Heart left ventricle (tissue), 16 donors: ENCODE measurements around the gene LRRC31. TPM values are rescaled to one million over a fixed set of nuclear protein-coding genes. Genes with fewer than 3 reads are reported as not detected.

ENCODE experiments used
- ATAC-seq, 4 donors: fragments of 200-7000 bp; cut with Tn5 transposase; one replicate each; pipeline ENCODE4 v1.9.1; 2020 to 2022; ENCODE audit warnings: moderate library complexity in 4 of 4, mild to moderate bottlenecking in 3 of 4, moderate number of reproducible peaks in 1 of 4
- DNase-seq, 5 donors: peaks; one replicate each; pipeline ENCODE4 v3.0.0-alpha.2; 2020
- H3K27ac ChIP-seq, 12 donors: fragments of 200-600 bp; sonication (generic) in 4 of 12; one replicate each; pipeline versions ENCODE4 v1.5.0 to v1.8.0; 2016 to 2022; ENCODE audit warnings: mild to moderate bottlenecking in 2 of 12
- H3K27me3 ChIP-seq, 9 donors: fragments of 200-600 bp; sonication (generic) in 2 of 9; one replicate each; pipeline versions ENCODE4 v1.5.1 to v1.8.0; 2016 to 2022; ENCODE audit warnings: mild to moderate bottlenecking in 3 of 9
- H3K36me3 ChIP-seq, 9 donors: fragments of 200-600 bp; sonication (generic) in 2 of 9; one replicate each; pipeline versions ENCODE4 v1.5.0 to v1.8.0; 2018 to 2022; ENCODE audit warnings: mild to moderate bottlenecking in 2 of 9
- H3K4me1 ChIP-seq, 12 donors: fragments of 200-600 bp; sonication (generic) in 4 of 12; one replicate each; pipeline versions ENCODE4 v1.5.0 to v1.8.0; 2016 to 2022; ENCODE audit warnings: mild to moderate bottlenecking in 3 of 12
- H3K4me3 ChIP-seq, 12 donors: fragments of 200-600 bp; sonication (generic) in 4 of 12; one replicate each; pipeline versions ENCODE4 v1.5.0 to v1.8.0; 2017 to 2022; ENCODE audit warnings: mild to moderate bottlenecking in 9 of 12, moderate library complexity in 4 of 12
- H3K9me3 ChIP-seq, 12 donors: fragments of 200-600 bp; sonication (generic) in 4 of 12; one replicate each; pipeline versions ENCODE4 v1.5.0 to v1.8.0; 2016 to 2022; ENCODE audit warnings: mild to moderate bottlenecking in 1 of 12
- POLR2A ChIP-seq, 2 donors: fragments of 450-650 bp; IDR thresholded peaks; one replicate each; pipeline ENCODE4 v1.6.1; 2017; ENCODE audit warnings: antibody characterized with exemption in 2 of 2, mild to moderate bottlenecking in 2 of 2, moderate library complexity in 2 of 2
- WGBS, 4 donors: extraction: QIAGEN DNeasy Blood & Tissue Kit in 2 of 4; methylation state at CpG; one replicate each; pipeline versions ENCODE4 v1.1.5 to v1.1.7; 2013 to 2018; 5-methylcytosine and 5-hydroxymethylcytosine counted together
- intact Hi-C, 10 donors: fragments of 100-400 bp; cut with DNase I; formaldehyde crosslinking; loops; one replicate each; pipeline versions ENCODE4 v1.11.1 to v1.14.2; 2022
- polyA plus RNA-seq, 2 donors: library from polyadenylated mRNA; stranded (reverse); fragments of 200-250 nt; gene quantifications; one replicate each; pipeline ENCODE4 v1.2.3, GENCODE V29; 2013
- total RNA-seq, 9 donors: library from RNA; depleted of rRNA in 2 of 9; stranded (reverse); fragments of >200 nt in 2 of 9; fragmentation: NEBNext Ultra II Directional in 3 of 9; extraction: Animal tissue kit (Norgen Biotek cat#: 25700) in 3 of 9; gene quantifications; one replicate each; pipeline versions ENCODE4 v1.1.0 to v1.2.4, GENCODE V29; 2016 to 2023
- TF ChIP-seq, protein P1 (sequence below), 12 donors: fragments of 200-600 bp; sonication (generic) in 4 of 12; IDR thresholded peaks; one replicate each; pipeline versions ENCODE4 v1.5.0 to v1.8.0; 2018 to 2022; ENCODE audit warnings: antibody characterized with exemption in 12 of 12, mild to moderate bottlenecking in 5 of 12
- donor health status: ischemic (EF 13 %, LVEDD 7.1; RV severe dilation, severe dysfunction).
- donor health status: healthy with polysubstance abuse.
- donor health status: DM: no; HTN: yes; CAD: no.
- donor health status: DM: no; HTN: no; CAD: no.
- donor health status: ischemic (EF 25% LVEDD 6.9; RV normal size, moderate dysfunction).
- donor health status: ischemic (EF 25% LVEDD 5.7; RV mildly dilated, moderate dysfunction).
- donor health status: healthy.
- donor health status: DM: yes; HTN: yes; CAD: no.
- donor health status: ischemic (EF 35%, LVEDD 5.7; RV mildly dilated, moderate dysfunction).
- donor health status: nonischemic (EF 11% LVEDD 7.7; RV severe dilation, severe dysfunction).
- donor health status: DM: yes; HTN: yes; CAD: no.
- donor health status: PGD.
- donor health status: ischemic (EF 29% LVEDD 5.4; RV normal size, mild dysfunction).
- donor health status: nonischemic (EF 23%, LVEDD 6.1; RV moderate dilation, normal function).

The LRRC31 gene
- total and polyA plus RNA-seq, 11 donors: 0.12 TPM; not detected in 10

DNA sequence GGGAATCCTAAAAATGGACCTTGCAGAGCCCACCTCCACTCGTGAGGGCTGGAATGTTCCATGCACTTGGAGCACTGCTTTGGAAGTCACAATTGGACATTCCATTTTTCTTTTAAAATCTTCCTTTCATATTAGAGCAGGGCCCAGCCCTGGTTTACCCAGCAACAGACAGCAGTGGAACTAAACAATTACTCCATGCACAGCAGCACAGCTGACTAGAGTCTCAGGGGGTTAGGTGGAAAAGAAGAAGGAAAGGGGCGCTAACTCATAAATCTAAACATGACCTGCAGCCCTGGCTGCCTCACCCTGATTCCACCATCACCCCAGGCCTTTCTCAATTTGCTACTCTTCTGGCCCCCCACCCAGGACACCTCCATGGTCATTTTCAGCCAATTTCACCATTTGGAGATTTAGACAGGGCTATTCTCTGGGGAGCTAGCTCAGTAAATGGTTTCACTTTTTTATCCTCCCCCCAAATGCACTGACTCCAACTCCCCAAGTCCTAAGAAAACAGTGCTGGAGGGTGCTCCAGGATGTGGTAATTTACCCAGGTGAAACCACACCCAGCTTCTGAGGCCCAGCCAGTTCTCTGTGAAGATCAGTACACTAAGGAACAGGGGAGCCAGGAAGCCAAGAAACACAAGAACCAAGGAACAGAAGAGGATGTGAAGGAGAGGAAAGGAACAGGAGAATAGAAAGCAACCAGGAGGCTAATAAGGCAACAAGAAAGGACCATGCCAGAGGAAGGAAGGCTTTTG, 1.6 kb upstream of the LRRC31 start:
- TF ChIP-seq, protein P1, sequence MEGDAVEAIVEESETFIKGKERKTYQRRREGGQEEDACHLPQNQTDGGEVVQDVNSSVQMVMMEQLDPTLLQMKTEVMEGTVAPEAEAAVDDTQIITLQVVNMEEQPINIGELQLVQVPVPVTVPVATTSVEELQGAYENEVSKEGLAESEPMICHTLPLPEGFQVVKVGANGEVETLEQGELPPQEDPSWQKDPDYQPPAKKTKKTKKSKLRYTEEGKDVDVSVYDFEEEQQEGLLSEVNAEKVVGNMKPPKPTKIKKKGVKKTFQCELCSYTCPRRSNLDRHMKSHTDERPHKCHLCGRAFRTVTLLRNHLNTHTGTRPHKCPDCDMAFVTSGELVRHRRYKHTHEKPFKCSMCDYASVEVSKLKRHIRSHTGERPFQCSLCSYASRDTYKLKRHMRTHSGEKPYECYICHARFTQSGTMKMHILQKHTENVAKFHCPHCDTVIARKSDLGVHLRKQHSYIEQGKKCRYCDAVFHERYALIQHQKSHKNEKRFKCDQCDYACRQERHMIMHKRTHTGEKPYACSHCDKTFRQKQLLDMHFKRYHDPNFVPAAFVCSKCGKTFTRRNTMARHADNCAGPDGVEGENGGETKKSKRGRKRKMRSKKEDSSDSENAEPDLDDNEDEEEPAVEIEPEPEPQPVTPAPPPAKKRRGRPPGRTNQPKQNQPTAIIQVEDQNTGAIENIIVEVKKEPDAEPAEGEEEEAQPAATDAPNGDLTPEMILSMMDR (IDR thresholded peaks at IDR 0.05): no peak
- no peak for TF ChIP-seq POLR2A (IDR thresholded peaks at IDR 0.05)
- Histone ChIP-seq H3K27me3 (no peaks in the 10 kb centered on the region), H3K36me3 (no peaks in the 10 kb centered on the region), H3K4me1 (no peaks in the 10 kb centered on the region), H3K27ac (no peak overlapping the region), H3K4me3 (no peak overlapping the region), H3K9me3 (no peaks in the 10 kb centered on the region)
- DNase-seq: no peak
- ATAC-seq: no peak
- intact Hi-C loops: no loop called here
- whole genome bisulfite sequencing, 4 donors: 78 to 89% (median 87%) methylated on average over 2 of the region's 2 CpGs

DNA sequence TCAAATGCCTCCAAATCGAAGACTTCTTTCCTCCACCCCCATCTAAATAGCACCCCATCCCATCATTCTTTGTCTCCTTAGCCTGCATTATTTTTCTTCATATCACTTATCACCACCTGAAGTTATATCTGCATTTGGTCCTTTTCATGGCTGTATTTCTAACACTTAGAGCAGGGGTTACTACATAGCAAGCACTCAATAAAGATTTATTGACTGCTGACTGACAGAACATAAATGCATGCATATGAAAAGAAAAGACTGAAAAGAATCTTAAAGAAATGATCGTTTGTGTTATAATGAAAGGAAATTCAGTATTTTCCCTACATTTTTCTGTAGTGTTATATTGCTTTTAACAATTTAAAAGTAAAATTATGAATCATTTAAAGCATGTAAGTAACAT, 1.4 kb downstream of the LRRC31 start:
- TF ChIP-seq, protein P1 (IDR thresholded peaks at IDR 0.05): no peak
- TF ChIP-seq POLR2A (IDR thresholded peaks at IDR 0.05): no peak
- intact Hi-C loops: loop anchor here in 8 of 10 donors (10.0 kb wide), 5 partner anchors 96 to 416 kb away; partner anchors contain the start of gene SEC62 (in 4 of the 8)
- ATAC-seq (no peak), DNase-seq (no peak)
- WGBS, 4 donors: 86 to 92% (median 90%) methylated on average over 2 of the region's 2 CpGs
- Histone ChIP-seq H3K9me3 (no peaks in the 10 kb centered on the region), H3K36me3 (no peaks in the 10 kb centered on the region), H3K4me3 (no peak overlapping the region), H3K27me3 (no peaks in the 10 kb centered on the region), H3K27ac (no peak overlapping the region), H3K4me1 (peaks cover 0 to 3% (median 0%) of the 10 kb centered on the region in 12 donors)

DNA sequence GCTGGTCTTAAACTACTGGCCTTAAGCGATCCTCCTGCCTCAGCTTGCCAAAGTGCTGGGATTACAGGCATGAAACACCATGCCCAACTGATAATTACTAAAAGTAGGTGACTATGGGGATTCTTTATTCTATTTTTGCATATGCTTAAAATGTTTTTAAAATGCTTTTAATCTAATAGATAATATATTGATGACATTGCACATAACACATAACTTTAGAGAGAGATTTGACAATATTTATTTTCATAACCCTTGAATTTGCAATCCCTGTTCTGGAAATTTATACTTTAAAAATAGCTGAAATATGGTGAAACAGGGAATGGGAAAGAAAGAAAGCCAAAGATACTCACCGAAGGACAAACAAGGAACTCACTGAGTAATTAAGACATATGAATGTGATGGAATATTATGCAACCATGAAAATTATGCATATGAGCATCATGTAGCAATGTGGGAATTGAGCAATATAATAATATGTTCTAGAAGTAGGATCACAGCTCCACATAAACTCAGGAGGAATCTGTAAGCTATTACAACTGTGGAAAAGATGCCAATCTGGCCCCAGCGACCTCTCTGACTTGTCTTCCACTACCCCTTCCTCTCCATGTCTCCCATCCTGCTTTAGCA, 2.0 kb downstream of the LRRC31 start:
- intact Hi-C loops: loop anchor here in 8 of 10 donors (10.0 kb wide), 5 partner anchors 97 to 417 kb away; partner anchors contain the start of gene SEC62 (in 4 of the 8)
- 93 to 99% (median 97%) methylated on average over 3 of the region's 3 CpGs for WGBS, 4 donors
- H3K27me3 ChIP-seq: no peaks in the 10 kb centered on the region
- no peak overlapping the region for H3K4me3 ChIP-seq
- peaks cover 0 to 7% (median 0%) of the 10 kb centered on the region in 12 donors for H3K4me1 ChIP-seq
- no peak for TF ChIP-seq POLR2A (IDR thresholded peaks at IDR 0.05)
- DNase-seq (no peak), ATAC-seq (no peak)
- no peak overlapping the region for H3K27ac ChIP-seq
- H3K36me3 ChIP-seq: no peaks in the 10 kb centered on the region
- H3K9me3 ChIP-seq: no peaks in the 10 kb centered on the region

DNA sequence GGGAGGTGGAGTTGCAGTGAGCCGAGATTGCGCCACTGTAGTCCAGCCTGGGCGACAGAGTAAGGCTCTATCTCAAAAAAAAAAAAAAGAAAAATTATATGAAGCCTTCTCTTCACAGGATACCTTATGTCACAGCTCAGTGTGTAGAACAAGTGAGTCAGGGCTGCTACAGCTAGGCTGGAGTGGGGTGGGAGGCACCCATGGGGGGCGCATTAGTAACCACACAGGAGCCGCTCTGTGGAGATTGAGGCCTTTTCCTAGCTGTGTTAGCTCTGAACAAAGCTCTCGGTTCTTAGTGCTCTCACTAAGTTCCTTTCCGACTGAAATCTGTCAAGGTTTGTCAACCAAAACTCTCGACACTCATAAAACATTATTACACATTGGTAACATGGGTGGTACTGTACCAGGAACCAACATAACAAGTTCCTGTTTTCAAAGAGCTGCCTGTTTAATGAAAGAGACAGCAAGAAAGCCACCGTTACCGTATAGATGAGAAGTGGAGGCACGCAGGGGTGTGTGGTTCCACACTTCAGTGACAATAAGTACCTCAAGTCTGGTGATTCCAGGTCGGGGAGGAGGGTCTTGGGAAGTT, 4.5 kb downstream of the LRRC31 start:
- intact Hi-C loops: loop anchor here in 9 of 10 donors (2.0 to 10.0 kb wide), 6 partner anchors 100 to 420 kb away; partner anchors contain the start of gene SEC62 (in 5 of the 9)

More for the DNA sequence above, 4.5 kb downstream of the LRRC31 start:
- DNase-seq (no peak), ATAC-seq (no peak)
- Histone ChIP-seq H3K4me3 (no peak overlapping the region), H3K36me3 (no peaks in the 10 kb centered on the region), H3K9me3 (no peaks in the 10 kb centered on the region), H3K4me1 (peaks cover 0 to 7% (median 0%) of the 10 kb centered on the region in 12 donors), H3K27me3 (no peaks in the 10 kb centered on the region), H3K27ac (no peak overlapping the region)
- no peak for TF ChIP-seq POLR2A (IDR thresholded peaks at IDR 0.05)
- TF ChIP-seq, protein P1 (IDR thresholded peaks at IDR 0.05): no peak
- WGBS, 4 donors: 77 to 86% (median 82%) methylated on average over 12 of the region's 12 CpGs
